ENCODE data around the gene MCTP2.

GRCh38 chr15:94412979-94413746 is 181.8 kb downstream of the MCTP2 start:
- TF ChIP-seq POLR2A (IDR thresholded peaks at IDR 0.05), result no peak
- peak in 7 of 11 experiments; percentile 11 to 60 (median 45) for TF ChIP-seq CTCF (IDR thresholded peaks at IDR 0.05 in 8 of 11, conservative IDR thresholded peaks at IDR 0.05 in 3 of 11)
- no peak for TF ChIP-seq POLR2AphosphoS5 (IDR thresholded peaks at IDR 0.05)

All from spleen (tissue), 7 donors.